ENCODE results near the gene UNC119B.

DNA sequence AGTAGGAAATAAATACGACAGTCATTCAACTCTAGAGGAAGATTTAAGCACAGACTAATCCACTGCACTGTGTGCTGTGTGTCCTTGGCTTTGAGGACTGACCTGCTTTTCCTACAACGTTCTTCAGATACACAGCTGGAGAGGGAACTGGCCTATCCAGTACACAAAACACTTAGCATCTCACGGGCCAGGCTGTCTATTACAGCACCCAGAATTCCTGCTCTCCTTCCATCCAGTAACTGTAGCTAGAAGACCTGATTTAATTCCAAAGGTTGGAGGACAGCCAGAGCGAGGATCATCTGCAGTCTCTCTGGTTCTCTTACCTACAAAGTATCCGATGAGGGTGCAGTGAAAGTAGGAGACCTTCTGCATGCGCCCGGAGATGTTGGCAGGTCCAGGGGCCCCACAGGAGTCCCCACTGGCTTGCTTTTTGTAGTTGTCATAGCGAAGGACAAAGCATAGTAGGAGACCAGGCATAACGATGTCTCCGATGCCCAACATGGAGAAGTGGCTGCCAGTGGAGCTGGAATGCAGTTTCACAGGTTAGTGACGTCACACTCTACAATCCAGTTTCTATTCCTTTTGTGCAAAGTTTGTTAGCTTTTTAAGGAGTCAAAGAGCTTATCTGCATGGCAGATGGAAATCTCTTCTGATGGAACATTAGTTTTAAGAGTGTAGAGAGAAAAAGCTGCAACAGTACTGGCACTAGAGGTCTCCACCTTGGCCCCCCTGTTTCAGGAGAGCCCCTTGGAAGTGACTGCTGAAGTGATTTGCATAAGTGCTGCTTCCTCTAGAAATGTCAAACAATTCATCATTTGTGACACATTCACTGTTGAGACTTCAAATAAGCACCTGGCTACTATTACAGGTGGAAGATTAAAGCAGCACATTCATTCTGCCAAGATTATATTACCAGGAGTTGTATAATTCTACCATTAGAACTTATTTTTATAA, 57.1 kb downstream of the UNC119B start:
- no peak for TF ChIP-seq POLR2A (IDR thresholded peaks at IDR 0.05)
- TF ChIP-seq, protein P1, sequence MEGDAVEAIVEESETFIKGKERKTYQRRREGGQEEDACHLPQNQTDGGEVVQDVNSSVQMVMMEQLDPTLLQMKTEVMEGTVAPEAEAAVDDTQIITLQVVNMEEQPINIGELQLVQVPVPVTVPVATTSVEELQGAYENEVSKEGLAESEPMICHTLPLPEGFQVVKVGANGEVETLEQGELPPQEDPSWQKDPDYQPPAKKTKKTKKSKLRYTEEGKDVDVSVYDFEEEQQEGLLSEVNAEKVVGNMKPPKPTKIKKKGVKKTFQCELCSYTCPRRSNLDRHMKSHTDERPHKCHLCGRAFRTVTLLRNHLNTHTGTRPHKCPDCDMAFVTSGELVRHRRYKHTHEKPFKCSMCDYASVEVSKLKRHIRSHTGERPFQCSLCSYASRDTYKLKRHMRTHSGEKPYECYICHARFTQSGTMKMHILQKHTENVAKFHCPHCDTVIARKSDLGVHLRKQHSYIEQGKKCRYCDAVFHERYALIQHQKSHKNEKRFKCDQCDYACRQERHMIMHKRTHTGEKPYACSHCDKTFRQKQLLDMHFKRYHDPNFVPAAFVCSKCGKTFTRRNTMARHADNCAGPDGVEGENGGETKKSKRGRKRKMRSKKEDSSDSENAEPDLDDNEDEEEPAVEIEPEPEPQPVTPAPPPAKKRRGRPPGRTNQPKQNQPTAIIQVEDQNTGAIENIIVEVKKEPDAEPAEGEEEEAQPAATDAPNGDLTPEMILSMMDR (IDR thresholded peaks at IDR 0.05): no peak
- TF ChIP-seq POLR2AphosphoS5 (IDR thresholded peaks at IDR 0.05): no peak

Data from upper lobe of left lung (tissue), 4 donors.